Endothelial cell of umbilical vein (primary cell): ENCODE data around the gene LGMN. TPM values are rescaled to one million over a fixed set of nuclear protein-coding genes. Genes with fewer than 3 reads are reported as not detected.

ENCODE experiments used
- BruUV-seq: library from RNA; stranded (reverse); fragments of 400-500 nt; replicated peaks from 2 replicates; lab custom pipeline; 2021; lab: Mats Ljungman, UMichigan
- CTCF ChIA-PET: fragments of 300-600, 350-600 bp; sonication (Branson Sonifier 250); formaldehyde crosslinking; loops from one replicate; lab custom pipeline; 2021; ENCODE audit warnings: antibody characterized with exemption, inconsistent platforms; lab: Charles Lee
- POLR2A ChIA-PET: fragments of 300-600, 350-600 bp; sonication (Branson Sonifier 250); formaldehyde crosslinking; loops from one replicate; lab custom pipeline; 2021; ENCODE audit warnings: antibody characterized with exemption, inconsistent platforms; lab: Charles Lee
- DNase-seq: peaks from one replicate; pipeline ENCODE4 v3.0.0-alpha.2; 2011; ENCODE audit warnings: low read depth, low spot score
- FAIRE-seq: peaks from 2 replicates; lab custom pipeline; 2011; peaks lifted over from hg19 to GRCh38; lab: Jason Lieb, UNC
- H2AFZ ChIP-seq: 2 replicates; pipeline ENCODE4 v1.6.0; 2012; ENCODE audit warnings: low read depth, low read length, control low read depth, inconsistent platforms
- H3K27ac ChIP-seq: 2 replicates; pipeline ENCODE4 v1.5.1; 2011; ENCODE audit warnings: low read depth, mild to moderate bottlenecking, control low read depth, low read length, moderate library complexity; ENCODE audit not compliant: insufficient read depth
- H3K27me3 ChIP-seq, 2 experiments: 2 replicates each; pipeline versions ENCODE4 v1.6.0 to v1.6.1; 2011; ENCODE audit warnings: low read length in 2 of 2, mixed read lengths in 1 of 2; ENCODE audit not compliant: control insufficient read depth in 2 of 2, insufficient read depth in 2 of 2
- H3K36me3 ChIP-seq, 2 experiments: 2 replicates in 1 of 2; 3 replicates in 1 of 2; pipeline ENCODE4 v1.5.1; 2011; ENCODE audit warnings: low read length in 2 of 2, mild to moderate bottlenecking in 1 of 2, moderate library complexity in 1 of 2; ENCODE audit not compliant: control insufficient read depth in 2 of 2, insufficient read depth in 2 of 2; ENCODE audit errors: extremely low read depth in 1 of 2
- H3K4me1 ChIP-seq: 3 replicates; pipeline ENCODE4 v1.5.1; 2011; ENCODE audit warnings: mild to moderate bottlenecking, low read length; ENCODE audit not compliant: control insufficient read depth, insufficient read depth; ENCODE audit errors: extremely low read depth
- H3K4me2 ChIP-seq: 2 replicates; pipeline ENCODE4 v1.6.1; 2011; ENCODE audit warnings: low read length, control low read depth, mixed read lengths; ENCODE audit not compliant: insufficient read depth
- H3K4me3 ChIP-seq, 3 experiments: fragments of 200-600 bp in 1 of 3; sonication (generic), shearing (Covaris generic) in 1 of 3; replicated peaks in 1 of 3; 2 replicates each; pipeline ENCODE4 v1.5.1; 2011 to 2016; ENCODE audit warnings: control low read depth in 3 of 3, low read length in 3 of 3, mild to moderate bottlenecking in 2 of 3, inconsistent platforms in 1 of 3, low read depth in 1 of 3, moderate library complexity in 1 of 3; ENCODE audit not compliant: insufficient read depth in 1 of 3
- H3K79me2 ChIP-seq: 2 replicates; pipeline ENCODE4 v1.6.0; 2012; ENCODE audit warnings: low read length, inconsistent platforms; ENCODE audit not compliant: control insufficient read depth, insufficient read depth
- H3K9ac ChIP-seq: replicated peaks from 2 replicates; pipeline ENCODE3; 2011; ENCODE audit warnings: low read length, control low read depth; ENCODE audit not compliant: insufficient read depth; ENCODE audit errors: extremely low read depth
- H3K9me1 ChIP-seq: replicated peaks from 3 replicates; pipeline ENCODE4 v1.6.0; 2011; ENCODE audit warnings: mild to moderate bottlenecking, low read length; ENCODE audit not compliant: control insufficient read depth, insufficient read depth; ENCODE audit errors: extremely low read depth
- H3K9me3 ChIP-seq: replicated peaks from 2 replicates; pipeline ENCODE4 v1.5.1; 2012; ENCODE audit warnings: low read length, inconsistent platforms; ENCODE audit not compliant: control insufficient read depth, insufficient read depth
- H4K20me1 ChIP-seq: replicated peaks from 2 replicates; pipeline ENCODE3; 2011; ENCODE audit warnings: mild to moderate bottlenecking, low read length; ENCODE audit not compliant: control insufficient read depth, insufficient read depth; ENCODE audit errors: extremely low read depth
- EZH2 ChIP-seq: IDR thresholded peaks from 2 replicates; pipeline ENCODE4 v1.6.1; 2012; ENCODE audit warnings: borderline replicate concordance, low read depth, mild to moderate bottlenecking, moderate library complexity, low read length, inconsistent platforms; ENCODE audit not compliant: severe bottlenecking
- FOS ChIP-seq: IDR thresholded peaks from 2 replicates; pipeline ENCODE4 v1.6.1; 2011; ENCODE audit warnings: mild to moderate bottlenecking, low read length, moderate library complexity, borderline replicate concordance; ENCODE audit not compliant: insufficient read depth
- GATA2 ChIP-seq: IDR thresholded peaks from 2 replicates; pipeline ENCODE4 v1.7.0; 2011; ENCODE audit warnings: low read depth, mild to moderate bottlenecking, moderate library complexity, mixed read lengths, low read length; ENCODE audit not compliant: insufficient read length, insufficient read depth
- JUN ChIP-seq: IDR thresholded peaks from 2 replicates; pipeline ENCODE4 v1.6.1; 2011; ENCODE audit warnings: borderline replicate concordance, low read depth; ENCODE audit not compliant: insufficient read length, insufficient read depth
- MYC ChIP-seq: IDR thresholded peaks from one replicate; pipeline ENCODE4 v1.6.1; 2011; ENCODE audit warnings: mild to moderate bottlenecking, low read depth, low read length
- POLR2A ChIP-seq: IDR thresholded peaks from 2 replicates; pipeline ENCODE4 v1.6.1; 2012; ENCODE audit warnings: low read depth, mild to moderate bottlenecking, control low read depth, low read length
- POLR2AphosphoS5 ChIP-seq: IDR thresholded peaks from 2 replicates; pipeline ENCODE4 v1.6.1; 2012; ENCODE audit warnings: low read depth, mild to moderate bottlenecking, control low read depth, low read length, moderate library complexity; ENCODE audit not compliant: insufficient read depth
- dilution Hi-C: fragments of 300-500 bp; cut with MboI; formaldehyde crosslinking; loops from one replicate; pipeline ENCODE4 v1.15.0; 2019; ENCODE audit warnings: low sequenced_read_pairs; ENCODE audit not compliant: extremely low pct_ligation_motif_present
- intact Hi-C: fragments of 100-400 bp; cut with micrococcal nuclease; formaldehyde crosslinking; loops from one replicate; pipeline ENCODE4 v1.10.0; 2022
- polyA plus RNA-seq, 4 experiments: library from polyadenylated mRNA; depleted of rRNA in 3 of 4; stranded (reverse) in 3 of 4; unstranded in 1 of 4; fragments of >200 nt; gene quantifications; 2 replicates each; pipeline versions ENCODE4 v1.2.1 to v1.2.3, GENCODE V29; 2011 to 2012; ENCODE audit warnings: missing spikeins in 1 of 4
- total RNA-seq: library from RNA; stranded (reverse); gene quantifications from 2 replicates; pipeline ENCODE4 v1.2.3, GENCODE V29; 2021
- TF ChIP-seq, protein P1 (sequence below): IDR thresholded peaks from 2 replicates; pipeline ENCODE4 v1.6.1; 2011; ENCODE audit not compliant: insufficient read depth, insufficient read length
- TF ChIP-seq, protein P2 (sequence below), 2 donors: IDR thresholded peaks; 1 replicate in 1 of 2; 2 replicates in 1 of 2; pipeline ENCODE4 v1.5.1; 2011; ENCODE audit warnings: low read length in 2 of 2, mild to moderate bottlenecking in 2 of 2, moderate library complexity in 2 of 2, control low read depth in 1 of 2, inconsistent platforms in 1 of 2, low read depth in 1 of 2; ENCODE audit not compliant: insufficient read depth in 1 of 2; ENCODE audit errors: extremely low read depth in 1 of 2

LGMN gene
- total and polyA plus RNA-seq, 2 donors (not counting 3 experiments of a cell fraction or from before 2014, with no cell fraction given), result 56.7 to 99.2 TPM

DNA sequence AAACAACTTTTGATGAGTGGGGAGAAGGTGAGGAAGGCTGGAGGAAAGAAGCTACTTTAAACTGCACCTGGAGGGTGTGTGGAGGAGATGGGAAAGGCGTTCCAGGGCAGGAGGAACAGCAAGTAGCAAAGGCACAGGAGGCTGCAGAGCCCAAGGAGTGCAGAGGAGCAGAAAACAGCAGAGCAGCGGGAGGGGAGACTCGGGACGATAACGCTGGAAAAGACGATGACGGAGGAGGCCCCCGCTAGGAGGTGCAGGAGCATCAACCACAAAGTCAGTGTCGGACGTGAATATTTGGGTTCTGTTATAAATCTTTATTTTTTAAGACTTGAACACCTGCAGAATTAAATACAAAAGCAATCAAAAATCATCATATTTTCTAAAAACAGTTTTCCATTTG, 44.9 kb downstream of the LGMN start:
- POLR2A ChIA-PET, result no interaction called here

More for the DNA sequence above, 44.9 kb downstream of the LGMN start:
- H4K20me1 ChIP-seq, result no peaks in the 10 kb centered on the region
- H3K9me1 ChIP-seq, result no peaks in the 10 kb centered on the region
- no peak for DNase-seq
- intact Hi-C loops (no loop called here), dilution Hi-C loops (no loop called here)
- no peak overlapping the region for H2AFZ ChIP-seq
- no peaks in the 10 kb centered on the region for H3K4me1 ChIP-seq
- no peak overlapping the region for H3K9ac ChIP-seq
- no peak overlapping the region for H3K4me2 ChIP-seq
- peaks cover 0 to 5% of the 10 kb centered on the region in 2 experiments for H3K36me3 ChIP-seq
- no peak overlapping the region for H3K27ac ChIP-seq
- no peak overlapping the region for H3K4me3 ChIP-seq
- no peak for TF ChIP-seq JUN
- TF ChIP-seq, protein P1, sequence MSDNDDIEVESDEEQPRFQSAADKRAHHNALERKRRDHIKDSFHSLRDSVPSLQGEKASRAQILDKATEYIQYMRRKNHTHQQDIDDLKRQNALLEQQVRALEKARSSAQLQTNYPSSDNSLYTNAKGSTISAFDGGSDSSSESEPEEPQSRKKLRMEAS, result no peak
- no peak for TF ChIP-seq FOS
- no peak for TF ChIP-seq MYC
- no peak for TF ChIP-seq GATA2
- TF ChIP-seq, protein P2, sequence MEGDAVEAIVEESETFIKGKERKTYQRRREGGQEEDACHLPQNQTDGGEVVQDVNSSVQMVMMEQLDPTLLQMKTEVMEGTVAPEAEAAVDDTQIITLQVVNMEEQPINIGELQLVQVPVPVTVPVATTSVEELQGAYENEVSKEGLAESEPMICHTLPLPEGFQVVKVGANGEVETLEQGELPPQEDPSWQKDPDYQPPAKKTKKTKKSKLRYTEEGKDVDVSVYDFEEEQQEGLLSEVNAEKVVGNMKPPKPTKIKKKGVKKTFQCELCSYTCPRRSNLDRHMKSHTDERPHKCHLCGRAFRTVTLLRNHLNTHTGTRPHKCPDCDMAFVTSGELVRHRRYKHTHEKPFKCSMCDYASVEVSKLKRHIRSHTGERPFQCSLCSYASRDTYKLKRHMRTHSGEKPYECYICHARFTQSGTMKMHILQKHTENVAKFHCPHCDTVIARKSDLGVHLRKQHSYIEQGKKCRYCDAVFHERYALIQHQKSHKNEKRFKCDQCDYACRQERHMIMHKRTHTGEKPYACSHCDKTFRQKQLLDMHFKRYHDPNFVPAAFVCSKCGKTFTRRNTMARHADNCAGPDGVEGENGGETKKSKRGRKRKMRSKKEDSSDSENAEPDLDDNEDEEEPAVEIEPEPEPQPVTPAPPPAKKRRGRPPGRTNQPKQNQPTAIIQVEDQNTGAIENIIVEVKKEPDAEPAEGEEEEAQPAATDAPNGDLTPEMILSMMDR (IDR thresholded peaks at IDR 0.05; ENCODE audit: extremely low read depth in 1 of 2, insufficient read depth in 1 of 2, low read depth in 1 of 2, low read length in 2 of 2), result no peak
- no peak for TF ChIP-seq EZH2
- no peak for TF ChIP-seq POLR2A
- TF ChIP-seq POLR2AphosphoS5, result no peak
- H3K79me2 ChIP-seq, result no peaks in the 10 kb centered on the region
- no peaks in the 10 kb centered on the region for H3K27me3 ChIP-seq
- BruUV-seq, result no TSS peak
- no peaks in the 10 kb centered on the region for H3K9me3 ChIP-seq
- FAIRE-seq, result no peak
- CTCF ChIA-PET, result interaction anchor here (1.0 to 1.6 kb wide), 2 partner anchors 12 to 81 kb away, joined by 3 to 4 read pairs; no protein-coding TSS in a partner anchor
